ENCODE data around the gene GH1. TPM values are rescaled to one million over a fixed set of nuclear protein-coding genes. Genes with fewer than 3 reads are reported as not detected.

Gene GH1
- total and polyA plus RNA-seq, 4 donors, result not detected

DNA sequence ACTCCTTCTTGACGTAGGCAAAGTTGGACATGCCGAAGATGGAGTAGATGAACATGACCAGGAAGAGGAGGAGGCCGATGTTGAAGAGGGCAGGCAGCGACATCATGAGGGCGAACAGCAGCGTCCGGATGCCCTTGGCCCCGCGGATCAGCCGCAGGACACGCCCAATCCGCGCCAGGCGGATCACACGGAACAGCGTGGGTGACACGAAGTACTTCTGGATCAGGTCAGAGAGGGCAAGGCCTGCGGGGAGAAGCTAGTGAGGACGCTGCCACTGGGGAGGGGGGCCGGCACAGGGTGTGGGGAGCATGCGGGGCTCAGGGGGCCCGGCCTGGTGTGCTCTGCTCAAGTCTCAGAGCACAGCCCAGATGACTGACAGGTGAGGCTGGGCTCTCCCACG, 23.1 kb upstream of the GH1 start:
- Histone ChIP-seq H3K36me3 (ENCODE audit: control insufficient read depth in 4 of 4, insufficient read depth in 3 of 4, low read depth in 1 of 4, low read length in 3 of 4) (no peaks in the 10 kb centered on the region), H3K27ac (ENCODE audit: low read depth in 1 of 2, low read length in 2 of 2) (no peak overlapping the region), H3K9me3 (ENCODE audit: control insufficient read depth in 4 of 4, low read length in 3 of 4) (no peaks in the 10 kb centered on the region), H3K9ac (ENCODE audit: low read depth in 1 of 2, low read length in 2 of 2) (no peak overlapping the region), H3K4me1 (ENCODE audit: control insufficient read depth in 4 of 4, insufficient read depth in 4 of 4, low read length in 3 of 4) (peaks cover 0 to 4% (median 0%) of the 10 kb centered on the region in 4 donors), H3K27me3 (ENCODE audit: control insufficient read depth in 4 of 4, insufficient read depth in 4 of 4, low read length in 3 of 4) (no peaks in the 10 kb centered on the region), H3K4me3 (ENCODE audit: low read depth in 1 of 3, low read length in 3 of 3) (no peak overlapping the region)
- no peak for DNase-seq (ENCODE audit: low spot score)
- WGBS, result 94% methylated on average over 23 of the region's 23 CpGs
- no peak for TF ChIP-seq JUND (IDR thresholded peaks at IDR 0.05)
- TF ChIP-seq YY1 (IDR thresholded peaks at IDR 0.05), result no peak
- no peak for TF ChIP-seq RAD21 (IDR thresholded peaks at IDR 0.05)
- no peak for TF ChIP-seq GABPA (IDR thresholded peaks at IDR 0.05 in 1 of 2, conservative IDR thresholded peaks at IDR 0.05 in 1 of 2)
- TF ChIP-seq ZBTB33 (IDR thresholded peaks at IDR 0.05), result no peak
- no peak for TF ChIP-seq HNF4G (IDR thresholded peaks at IDR 0.05)
- TF ChIP-seq ATF3 (IDR thresholded peaks at IDR 0.05), result no peak
- no peak for TF ChIP-seq FOXA2 (IDR thresholded peaks at IDR 0.05)
- TF ChIP-seq HNF4A (conservative IDR thresholded peaks at IDR 0.05), result no peak
- no peak for TF ChIP-seq NR2F2 (IDR thresholded peaks at IDR 0.05)
- TF ChIP-seq, protein P1, sequence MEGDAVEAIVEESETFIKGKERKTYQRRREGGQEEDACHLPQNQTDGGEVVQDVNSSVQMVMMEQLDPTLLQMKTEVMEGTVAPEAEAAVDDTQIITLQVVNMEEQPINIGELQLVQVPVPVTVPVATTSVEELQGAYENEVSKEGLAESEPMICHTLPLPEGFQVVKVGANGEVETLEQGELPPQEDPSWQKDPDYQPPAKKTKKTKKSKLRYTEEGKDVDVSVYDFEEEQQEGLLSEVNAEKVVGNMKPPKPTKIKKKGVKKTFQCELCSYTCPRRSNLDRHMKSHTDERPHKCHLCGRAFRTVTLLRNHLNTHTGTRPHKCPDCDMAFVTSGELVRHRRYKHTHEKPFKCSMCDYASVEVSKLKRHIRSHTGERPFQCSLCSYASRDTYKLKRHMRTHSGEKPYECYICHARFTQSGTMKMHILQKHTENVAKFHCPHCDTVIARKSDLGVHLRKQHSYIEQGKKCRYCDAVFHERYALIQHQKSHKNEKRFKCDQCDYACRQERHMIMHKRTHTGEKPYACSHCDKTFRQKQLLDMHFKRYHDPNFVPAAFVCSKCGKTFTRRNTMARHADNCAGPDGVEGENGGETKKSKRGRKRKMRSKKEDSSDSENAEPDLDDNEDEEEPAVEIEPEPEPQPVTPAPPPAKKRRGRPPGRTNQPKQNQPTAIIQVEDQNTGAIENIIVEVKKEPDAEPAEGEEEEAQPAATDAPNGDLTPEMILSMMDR (IDR thresholded peaks at IDR 0.05; ENCODE audit: low read depth, low read length, missing input control), result no peak
- no peak for TF ChIP-seq RXRA (IDR thresholded peaks at IDR 0.05)
- TF ChIP-seq MAX (IDR thresholded peaks at IDR 0.05), result no peak
- TF ChIP-seq EGR1 (IDR thresholded peaks at IDR 0.05; ENCODE audit: low read depth in 2 of 2), result no peak
- no peak for TF ChIP-seq SP1 (IDR thresholded peaks at IDR 0.05)
- no peak for TF ChIP-seq TAF1 (conservative IDR thresholded peaks at IDR 0.05)
- no peak for TF ChIP-seq FOXA1 (IDR thresholded peaks at IDR 0.05)
- TF ChIP-seq, protein P2, sequence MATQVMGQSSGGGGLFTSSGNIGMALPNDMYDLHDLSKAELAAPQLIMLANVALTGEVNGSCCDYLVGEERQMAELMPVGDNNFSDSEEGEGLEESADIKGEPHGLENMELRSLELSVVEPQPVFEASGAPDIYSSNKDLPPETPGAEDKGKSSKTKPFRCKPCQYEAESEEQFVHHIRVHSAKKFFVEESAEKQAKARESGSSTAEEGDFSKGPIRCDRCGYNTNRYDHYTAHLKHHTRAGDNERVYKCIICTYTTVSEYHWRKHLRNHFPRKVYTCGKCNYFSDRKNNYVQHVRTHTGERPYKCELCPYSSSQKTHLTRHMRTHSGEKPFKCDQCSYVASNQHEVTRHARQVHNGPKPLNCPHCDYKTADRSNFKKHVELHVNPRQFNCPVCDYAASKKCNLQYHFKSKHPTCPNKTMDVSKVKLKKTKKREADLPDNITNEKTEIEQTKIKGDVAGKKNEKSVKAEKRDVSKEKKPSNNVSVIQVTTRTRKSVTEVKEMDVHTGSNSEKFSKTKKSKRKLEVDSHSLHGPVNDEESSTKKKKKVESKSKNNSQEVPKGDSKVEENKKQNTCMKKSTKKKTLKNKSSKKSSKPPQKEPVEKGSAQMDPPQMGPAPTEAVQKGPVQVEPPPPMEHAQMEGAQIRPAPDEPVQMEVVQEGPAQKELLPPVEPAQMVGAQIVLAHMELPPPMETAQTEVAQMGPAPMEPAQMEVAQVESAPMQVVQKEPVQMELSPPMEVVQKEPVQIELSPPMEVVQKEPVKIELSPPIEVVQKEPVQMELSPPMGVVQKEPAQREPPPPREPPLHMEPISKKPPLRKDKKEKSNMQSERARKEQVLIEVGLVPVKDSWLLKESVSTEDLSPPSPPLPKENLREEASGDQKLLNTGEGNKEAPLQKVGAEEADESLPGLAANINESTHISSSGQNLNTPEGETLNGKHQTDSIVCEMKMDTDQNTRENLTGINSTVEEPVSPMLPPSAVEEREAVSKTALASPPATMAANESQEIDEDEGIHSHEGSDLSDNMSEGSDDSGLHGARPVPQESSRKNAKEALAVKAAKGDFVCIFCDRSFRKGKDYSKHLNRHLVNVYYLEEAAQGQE (IDR thresholded peaks at IDR 0.05), result no peak
